ENCODE measurements around the gene NOTO.
A peak's percentile ranks its signal among the peaks of the same experiment; 100 is the strongest.
"Not testable (repeated sequence)": the region's sequence is repeated elsewhere in the genome, so short reads cannot be mapped to it uniquely, and the experiment has no call there.

Gene NOTO, protein sequence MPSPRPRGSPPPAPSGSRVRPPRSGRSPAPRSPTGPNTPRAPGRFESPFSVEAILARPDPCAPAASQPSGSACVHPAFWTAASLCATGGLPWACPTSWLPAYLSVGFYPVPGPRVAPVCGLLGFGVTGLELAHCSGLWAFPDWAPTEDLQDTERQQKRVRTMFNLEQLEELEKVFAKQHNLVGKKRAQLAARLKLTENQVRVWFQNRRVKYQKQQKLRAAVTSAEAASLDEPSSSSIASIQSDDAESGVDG
- 0 reads per million in 9 experiments for total RNA-seq

- Mint-ChIP-seq H3K27me3 (peaks cover 62 to 92% of the 10 kb centered on the region in 2 donors), H3K4me3 (peak within 1 kb of the TSS; percentile 59 to 63)
Measured at GRCh38 chr2:73202156-73203054, at the start of gene NOTO. NOTO (plus strand) TSS chr2:73202574; CDS start chr2:73202667, 93 bp downstream.

GRCh38 chr2:73156539-73157124 is 45.7 kb upstream of the NOTO start:
- H3K9me3 Mint-ChIP-seq: no peaks in the 10 kb centered on the region
- H3K4me1 Mint-ChIP-seq (ENCODE audit: low read depth in 2 of 2): peaks cover 0 to 2% of the 10 kb centered on the region in 2 donors
- DNase-seq: peak; percentile 25 to 43 (median 38)
- H3K36me3 Mint-ChIP-seq (ENCODE audit: insufficient read depth): peaks cover 3% of the 10 kb centered on the region
- H3K4me3 Mint-ChIP-seq: no peak overlapping the region
- no peak overlapping the region for H3K27ac Mint-ChIP-seq
- H3K27me3 Mint-ChIP-seq: peaks cover 42 to 69% of the 10 kb centered on the region in 2 donors
- peak; percentile 66 for ATAC-seq (replicated peaks)

More at GRCh38 chr2:73202156-73203054, at the start of gene NOTO:
- DNase-seq (no peak), ATAC-seq (replicated peaks) (peak; percentile 59)
- H3K4me1 Mint-ChIP-seq (ENCODE audit: low read depth in 2 of 2): peaks cover 0 to 5% of the 10 kb centered on the region in 2 donors
- no peaks in the 10 kb centered on the region for H3K9me3 Mint-ChIP-seq
- no peak within 1 kb of the TSS for H3K27ac Mint-ChIP-seq
- no peaks in the 10 kb centered on the region for H3K36me3 Mint-ChIP-seq (ENCODE audit: insufficient read depth)

DNA sequence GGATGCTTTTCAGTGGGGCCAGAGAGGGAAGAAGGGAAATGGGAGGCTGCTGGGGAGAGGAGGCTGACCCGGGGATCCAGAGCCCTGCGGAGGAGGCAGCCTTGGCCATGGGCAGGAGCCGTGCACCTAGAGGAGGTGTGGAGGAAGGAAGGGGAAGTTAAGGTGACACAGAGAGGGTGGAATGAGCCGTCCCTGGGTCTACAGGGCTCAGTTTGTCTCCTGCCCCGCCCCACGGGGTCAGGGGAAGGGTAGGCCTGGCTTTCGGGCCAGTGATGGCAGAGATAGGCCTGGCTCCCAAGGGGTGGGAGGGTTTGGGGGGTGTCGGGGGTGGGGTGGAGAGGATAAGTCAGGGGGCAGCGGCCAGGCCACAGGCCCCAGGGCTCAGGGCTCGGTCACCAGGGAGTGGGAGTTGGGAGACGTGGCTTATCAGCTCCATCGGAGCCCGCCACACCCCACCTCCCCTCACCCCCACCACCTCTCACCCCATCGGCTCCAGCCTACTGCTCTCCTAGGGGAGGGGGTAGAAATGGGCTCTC is 39.5 kb upstream of the NOTO start:
- Mint-ChIP-seq H3K4me1 (ENCODE audit: low read depth in 2 of 2) (no peaks in the 10 kb centered on the region), H3K27ac (no peak overlapping the region), H3K9me3 (no peaks in the 10 kb centered on the region), H3K36me3 (ENCODE audit: insufficient read depth) (peaks cover 2% of the 10 kb centered on the region), H3K27me3 (peaks cover 17 to 58% of the 10 kb centered on the region in 2 donors), H3K4me3 (no peak overlapping the region)
- no peak for DNase-seq
- ATAC-seq (replicated peaks): no peak

- Mint-ChIP-seq H3K9me3 (no peaks in the 10 kb centered on the region), H3K27me3 (peaks cover 12 to 58% of the 10 kb centered on the region in 2 donors), H3K4me1 (ENCODE audit: low read depth in 2 of 2) (no peaks in the 10 kb centered on the region), H3K36me3 (ENCODE audit: insufficient read depth) (peaks cover 2% of the 10 kb centered on the region), H3K27ac (no peak overlapping the region), H3K4me3 (no peak overlapping the region)
- peak; percentile 51 to 62 (median 56) for DNase-seq
- peak; percentile 85 for ATAC-seq (replicated peaks)
Measured at GRCh38 chr2:73163483-73164367, 38.6 kb upstream of the NOTO start.

DNA sequence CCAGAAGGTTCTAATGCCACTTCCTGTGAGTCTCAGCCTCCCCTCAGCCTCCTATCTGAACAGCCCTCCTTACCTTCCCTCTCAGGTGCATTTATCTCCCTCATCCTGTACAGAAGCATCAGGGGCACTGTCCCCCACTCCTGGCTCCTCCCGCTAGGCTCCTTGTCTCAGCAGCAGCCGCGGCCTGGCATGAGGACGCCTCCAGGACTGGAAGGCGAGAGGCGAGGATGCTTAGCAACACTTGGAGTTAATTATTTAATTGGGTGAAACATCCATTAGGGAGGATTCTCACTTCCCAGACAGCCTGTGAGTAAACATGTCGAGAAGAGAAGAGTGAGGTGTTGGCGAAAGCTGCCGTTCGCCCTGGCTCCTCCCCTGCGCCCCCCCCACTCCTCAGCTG is 36.4 kb upstream of the NOTO start:
- DNase-seq; H3K36me3 Mint-ChIP-seq (ENCODE audit: insufficient read depth); H3K9me3 Mint-ChIP-seq; H3K4me1 Mint-ChIP-seq (ENCODE audit: low read depth in 2 of 2); ATAC-seq (replicated peaks); H3K27ac Mint-ChIP-seq; H3K4me3 Mint-ChIP-seq: not testable (repeated sequence)
- H3K27me3 Mint-ChIP-seq: peaks cover 0 to 44% of the 10 kb centered on the region in 2 donors

DNA sequence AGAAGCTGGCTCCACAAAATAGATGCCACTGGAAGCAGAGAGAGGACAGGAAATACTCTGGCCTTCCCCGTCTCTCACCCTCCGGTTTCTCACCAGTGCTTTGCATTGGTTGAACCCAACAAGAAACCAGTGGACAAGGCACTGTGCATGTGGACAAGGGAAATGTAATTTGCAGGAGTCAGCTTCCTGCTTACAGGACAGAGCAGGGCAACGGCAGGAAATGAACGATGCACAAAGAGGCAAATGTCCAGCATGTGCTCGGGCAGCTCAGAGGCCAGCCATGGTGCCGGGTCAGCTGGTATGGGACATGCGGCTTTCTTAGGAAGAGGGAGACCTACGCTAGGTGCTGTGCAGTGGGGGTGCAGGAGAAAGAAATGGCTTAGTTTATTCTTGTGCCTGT is 35.6 kb upstream of the NOTO start:
- not testable (repeated sequence) for H3K36me3 Mint-ChIP-seq (ENCODE audit: insufficient read depth); H3K9me3 Mint-ChIP-seq; DNase-seq; H3K4me1 Mint-ChIP-seq (ENCODE audit: low read depth in 2 of 2); ATAC-seq (replicated peaks); H3K4me3 Mint-ChIP-seq; H3K27ac Mint-ChIP-seq
- H3K27me3 Mint-ChIP-seq: peaks cover 0 to 39% of the 10 kb centered on the region in 2 donors

- not testable (repeated sequence) for H3K27ac Mint-ChIP-seq; H3K4me1 Mint-ChIP-seq (ENCODE audit: low read depth in 2 of 2); ATAC-seq (replicated peaks); H3K9me3 Mint-ChIP-seq; H3K4me3 Mint-ChIP-seq; H3K36me3 Mint-ChIP-seq (ENCODE audit: insufficient read depth); DNase-seq
- H3K27me3 Mint-ChIP-seq: peaks cover 5 to 39% of the 10 kb centered on the region in 2 donors
Measured at GRCh38 chr2:73168348-73168747, 34.0 kb upstream of the NOTO start.

GRCh38 chr2:73170341-73170740 is 32.0 kb upstream of the NOTO start:
- not testable (repeated sequence) for H3K27ac Mint-ChIP-seq; H3K36me3 Mint-ChIP-seq (ENCODE audit: insufficient read depth); H3K9me3 Mint-ChIP-seq; H3K4me1 Mint-ChIP-seq (ENCODE audit: low read depth in 2 of 2); ATAC-seq (replicated peaks); H3K4me3 Mint-ChIP-seq; DNase-seq
- H3K27me3 Mint-ChIP-seq: peaks cover 10 to 43% of the 10 kb centered on the region in 2 donors

DNA sequence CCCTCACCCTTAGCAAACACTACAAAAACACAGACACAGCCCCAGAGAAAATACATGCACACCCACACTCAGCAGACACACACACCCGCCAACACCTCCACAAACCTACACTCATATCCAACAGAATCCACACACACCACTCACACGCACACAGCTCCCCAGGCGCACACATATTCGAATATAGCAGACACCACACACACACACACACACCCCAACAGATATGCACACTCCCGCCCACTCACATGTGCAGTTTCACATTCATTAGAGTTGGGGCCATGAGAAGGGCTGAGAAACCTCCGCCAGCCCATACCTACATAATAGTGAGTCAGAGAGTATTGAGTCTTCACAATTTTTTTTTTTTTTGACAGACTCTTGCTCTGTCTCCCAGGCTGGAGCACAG is 29.4 kb upstream of the NOTO start:
- Mint-ChIP-seq H3K27ac (no peak overlapping the region), H3K27me3 (peaks cover 10 to 47% of the 10 kb centered on the region in 2 donors), H3K36me3 (ENCODE audit: insufficient read depth) (no peaks in the 10 kb centered on the region), H3K9me3 (no peaks in the 10 kb centered on the region), H3K4me3 (no peak overlapping the region), H3K4me1 (ENCODE audit: low read depth in 2 of 2) (peaks cover 14 to 16% of the 10 kb centered on the region in 2 donors)
- DNase-seq: no peak
- no peak for ATAC-seq (replicated peaks)

DNA sequence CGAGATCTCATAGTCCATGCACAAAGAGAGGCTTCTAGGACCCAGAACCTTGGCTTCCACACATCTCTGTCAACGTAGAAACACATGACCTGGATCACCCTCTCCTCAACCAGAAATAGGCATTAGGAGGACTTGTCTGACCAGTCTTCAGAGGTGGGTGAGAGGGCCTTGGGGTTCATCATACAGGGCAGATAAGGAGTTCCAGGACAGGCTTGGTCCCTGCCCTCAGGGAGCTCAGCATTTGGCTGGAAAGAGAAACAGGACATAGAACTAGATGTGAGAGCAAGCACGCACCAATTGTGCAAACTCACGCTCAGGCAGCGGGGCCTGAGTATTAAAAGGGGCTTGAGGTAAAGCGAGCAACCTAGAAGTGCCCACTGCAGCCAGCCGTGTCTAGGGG is 28.6 kb upstream of the NOTO start:
- Mint-ChIP-seq H3K4me3 (no peak overlapping the region), H3K27me3 (peaks cover 10 to 38% of the 10 kb centered on the region in 2 donors), H3K27ac (no peak overlapping the region), H3K4me1 (ENCODE audit: low read depth in 2 of 2) (peaks cover 14 to 16% of the 10 kb centered on the region in 2 donors), H3K36me3 (ENCODE audit: insufficient read depth) (no peaks in the 10 kb centered on the region), H3K9me3 (no peaks in the 10 kb centered on the region)
- ATAC-seq (replicated peaks): no peak
- no peak for DNase-seq

GRCh38 chr2:73174244-73174643 is 28.1 kb upstream of the NOTO start:
- H3K36me3 Mint-ChIP-seq (ENCODE audit: insufficient read depth): no peaks in the 10 kb centered on the region
- peaks cover 14 to 16% of the 10 kb centered on the region in 2 donors for H3K4me1 Mint-ChIP-seq (ENCODE audit: low read depth in 2 of 2)
- H3K9me3 Mint-ChIP-seq: no peaks in the 10 kb centered on the region
- no peak for DNase-seq
- H3K4me3 Mint-ChIP-seq: no peak overlapping the region
- peaks cover 11 to 34% of the 10 kb centered on the region in 2 donors for H3K27me3 Mint-ChIP-seq
- no peak for ATAC-seq (replicated peaks)
- no peak overlapping the region for H3K27ac Mint-ChIP-seq

- ATAC-seq (replicated peaks): no peak
- Mint-ChIP-seq H3K36me3 (ENCODE audit: insufficient read depth) (no peaks in the 10 kb centered on the region), H3K4me1 (ENCODE audit: low read depth in 2 of 2) (peaks cover 14 to 16% of the 10 kb centered on the region in 2 donors), H3K27me3 (peaks cover 17 to 35% of the 10 kb centered on the region in 2 donors), H3K4me3 (peak overlapping the region; percentile 90 to 93), H3K9me3 (no peaks in the 10 kb centered on the region), H3K27ac (no peak overlapping the region)
- no peak for DNase-seq
Measured at GRCh38 chr2:73174941-73175662, 27.3 kb upstream of the NOTO start.
